GM18873 (cell line): ENCODE measurements around the gene SNRPD3.
"Not testable (repeated sequence)": the region's sequence is repeated elsewhere in the genome, so short reads cannot be mapped to it uniquely, and the experiment has no call there.

Experiments used
- ATAC-seq: cut with Tn5 transposase; IDR thresholded peaks from one replicate; pipeline ENCODE4 v1.9.1; 2021; ENCODE audit warnings: mild to moderate bottlenecking, moderate library complexity, moderate number of reproducible peaks; ENCODE audit not compliant: unreplicated experiment, low FRiP score

Gene SNRPD3

GRCh38 chr22:24530968-24531367, 24.8 kb upstream of the SNRPD3 start:
- ATAC-seq, result not testable (repeated sequence)

- no peak for ATAC-seq
These were observed 23.7 kb upstream of the SNRPD3 start for GRCh38 chr22:24532075-24532474.

- ATAC-seq, result no peak
These were observed 20.5 kb upstream of the SNRPD3 start for GRCh38 chr22:24535348-24535747.

GRCh38 chr22:24536089-24536488, 19.7 kb upstream of the SNRPD3 start:
- ATAC-seq, result no peak

DNA sequence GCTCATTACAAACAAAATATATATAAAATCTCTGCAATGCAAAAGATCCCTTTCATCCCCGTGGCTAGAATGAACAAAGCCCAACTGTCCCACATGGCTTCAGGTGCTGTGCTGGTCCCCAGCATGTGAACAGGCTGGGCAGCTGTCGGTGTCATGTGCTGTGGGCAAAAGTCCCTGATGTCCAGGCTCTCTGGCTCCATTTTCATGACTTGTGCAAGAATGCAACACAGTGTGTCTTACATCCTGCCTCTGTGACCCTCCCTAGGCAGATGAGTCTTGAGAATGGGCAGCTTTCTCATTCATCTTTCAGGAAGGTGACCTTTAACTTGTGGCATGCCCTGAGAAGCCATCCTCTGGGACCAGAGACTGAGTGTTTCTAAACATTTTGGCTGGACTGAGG, 15.3 kb upstream of the SNRPD3 start:
- ATAC-seq, result no peak

DNA sequence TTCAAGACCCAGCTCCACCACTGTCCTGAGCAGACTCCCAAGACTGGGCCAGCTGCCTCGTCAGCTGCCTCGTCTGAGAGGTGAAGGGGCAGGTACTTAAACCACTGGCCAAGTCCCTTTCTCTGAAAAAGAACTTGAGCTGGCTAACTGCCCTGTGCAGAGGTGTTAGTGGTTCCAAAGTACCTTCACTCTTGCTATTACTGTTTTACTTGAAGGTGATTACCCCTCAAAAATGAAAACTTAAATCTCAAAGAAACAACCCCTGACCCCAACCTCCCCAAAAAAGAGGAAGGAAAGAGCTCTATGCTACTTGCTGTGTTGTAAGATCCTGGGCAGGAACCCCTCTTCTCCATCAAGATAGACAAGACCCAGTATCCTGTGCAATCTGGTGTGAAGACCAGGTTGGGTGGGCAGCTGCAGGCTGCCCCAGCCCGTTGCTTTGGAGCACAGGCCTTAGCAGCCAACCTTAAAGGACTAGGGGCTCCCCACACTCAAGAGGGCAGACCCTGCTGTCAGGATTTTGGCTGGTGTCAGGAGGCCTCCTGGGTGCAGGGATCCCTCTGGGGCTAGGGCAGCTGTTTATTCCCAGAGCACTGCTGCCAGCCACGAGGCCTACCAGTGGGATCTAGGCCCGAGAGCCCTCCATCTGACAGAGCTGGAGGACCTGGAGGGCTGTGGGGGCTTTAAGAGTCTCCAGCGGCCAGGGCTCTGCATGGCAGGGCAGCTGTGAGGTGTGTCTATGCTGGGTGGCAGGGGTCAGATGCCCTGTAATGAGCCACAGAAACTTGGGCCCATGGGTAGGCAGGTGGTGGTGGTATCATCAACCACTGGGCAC, 13.9 kb upstream of the SNRPD3 start:
- no peak for ATAC-seq

GRCh38 chr22:24542641-24543040, 13.2 kb upstream of the SNRPD3 start:
- no peak for ATAC-seq

- no peak for ATAC-seq
These were observed 12.6 kb upstream of the SNRPD3 start for GRCh38 chr22:24543185-24543601.

DNA sequence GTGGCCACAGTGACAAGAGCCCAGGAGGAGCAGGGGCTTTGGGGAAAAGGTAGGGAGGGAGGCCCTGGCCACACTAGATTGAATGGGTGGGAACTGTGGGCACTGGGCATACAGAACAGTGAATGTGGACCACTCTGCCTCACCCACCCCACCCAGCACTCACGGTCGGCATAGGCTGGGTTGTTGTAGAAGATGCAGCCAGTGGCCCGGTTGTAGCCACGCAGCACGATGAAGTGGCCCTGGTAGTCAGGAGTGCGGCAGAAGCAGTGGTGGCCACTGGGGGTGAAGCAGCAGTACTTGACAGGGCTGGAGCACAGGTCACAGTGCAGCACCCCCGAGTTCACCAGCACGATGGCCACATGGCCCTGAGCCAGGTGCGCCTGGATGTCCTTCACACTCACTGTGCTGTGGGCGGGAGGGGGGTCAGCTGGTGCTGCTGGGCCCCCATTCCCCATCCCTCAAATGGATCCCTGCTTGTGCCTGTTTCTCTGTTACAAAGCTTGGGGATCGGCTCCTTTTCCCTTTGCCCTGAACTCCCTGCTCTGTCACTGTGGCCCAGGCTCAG, 12.0 kb upstream of the SNRPD3 start:
- no peak for ATAC-seq

- ATAC-seq, result no peak
These were observed 7.0 kb upstream of the SNRPD3 start for GRCh38 chr22:24548812-24549211.

DNA sequence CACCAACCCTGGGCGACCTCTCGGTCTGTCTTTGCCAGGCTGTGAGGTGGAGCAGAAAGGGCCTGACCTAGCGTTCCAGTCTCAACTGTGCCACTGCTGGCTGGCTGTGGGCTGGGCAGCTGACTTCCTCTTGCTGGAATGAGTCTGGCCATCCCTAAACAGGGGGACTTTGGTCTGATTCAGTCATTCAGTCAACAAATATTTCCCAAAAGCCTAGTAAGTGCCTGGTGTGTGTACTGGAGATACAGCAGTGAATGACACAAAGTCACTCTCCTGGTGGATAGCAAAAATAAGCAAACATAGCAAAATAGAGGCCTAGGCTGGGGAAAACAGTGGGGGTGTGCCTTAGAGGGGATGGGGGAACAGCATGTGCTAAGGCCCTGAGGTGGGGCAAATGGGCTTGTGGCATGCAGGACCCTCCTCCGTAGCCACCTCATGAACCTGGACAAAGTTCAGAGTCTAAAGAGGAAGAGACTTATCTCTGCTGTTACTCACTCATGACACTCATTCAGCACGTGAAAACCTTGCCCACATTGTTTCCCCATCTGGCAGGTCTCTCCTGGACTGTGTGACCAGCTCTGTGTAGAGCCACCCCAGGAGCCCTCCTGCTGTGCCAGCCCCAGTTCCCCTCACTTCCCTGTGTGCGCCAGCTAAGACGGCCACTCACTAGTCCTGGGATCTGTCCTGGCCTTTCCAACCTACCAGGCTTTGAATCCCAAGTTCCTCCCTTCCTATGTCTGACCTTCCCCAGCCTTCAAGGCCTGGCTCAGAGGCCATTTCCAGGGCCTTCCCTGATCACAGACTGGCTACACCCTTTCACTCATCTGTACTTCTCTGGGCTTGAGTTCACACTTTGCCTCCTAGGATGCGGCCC, 5.5 kb upstream of the SNRPD3 start:
- ATAC-seq, result no peak

GRCh38 chr22:24550902-24551435, 4.8 kb upstream of the SNRPD3 start:
- ATAC-seq, result no peak

- ATAC-seq, result not testable (repeated sequence)
These were observed 3.1 kb upstream of the SNRPD3 start for GRCh38 chr22:24552503-24553286.

DNA sequence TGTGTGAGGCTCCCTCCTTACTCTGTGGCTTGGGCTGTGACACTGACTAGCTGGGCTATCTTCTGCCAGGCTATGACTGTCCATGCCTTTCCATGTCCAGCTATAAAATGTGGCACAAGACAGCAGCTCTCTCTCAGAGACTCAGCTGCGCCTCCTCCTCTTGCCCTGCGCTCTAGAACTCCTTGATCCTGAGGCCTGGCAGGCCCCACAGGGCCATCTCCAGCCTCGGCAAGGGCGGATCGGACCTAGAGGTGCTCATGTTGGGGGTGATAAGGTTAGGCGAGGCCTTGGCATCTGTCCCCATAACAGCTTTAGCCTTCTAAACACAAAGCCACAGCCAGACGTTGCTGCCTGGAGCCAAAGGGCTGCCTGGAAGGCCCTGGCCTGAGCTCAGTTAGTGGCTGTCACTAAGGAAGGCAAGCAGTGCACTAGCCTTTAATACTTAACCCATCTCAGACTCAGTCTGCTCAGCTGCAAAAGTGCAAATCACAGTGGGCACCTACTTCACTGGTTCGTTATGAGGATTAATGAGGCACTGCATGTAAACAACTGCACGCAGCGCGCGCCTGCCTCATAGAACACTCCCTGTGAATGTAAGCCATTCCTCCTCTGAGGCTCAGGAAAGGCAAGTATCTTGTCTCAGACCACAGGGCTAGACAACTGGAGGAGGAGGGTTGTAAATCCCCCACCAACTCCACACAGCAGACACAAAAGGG, 2.0 kb upstream of the SNRPD3 start:
- ATAC-seq, result no peak

GRCh38 chr22:24554313-24555164, 1.3 kb upstream of the SNRPD3 start, which contains the start of gene GUCD1:
GUCD1 (minus strand) TSS chr22:24555138; CDS start chr22:24554991, 147 bp downstream.
- peak; percentile 9 for ATAC-seq

GRCh38 chr22:24559471-24559870, 3.7 kb downstream of the SNRPD3 start:
- ATAC-seq, result no peak

DNA sequence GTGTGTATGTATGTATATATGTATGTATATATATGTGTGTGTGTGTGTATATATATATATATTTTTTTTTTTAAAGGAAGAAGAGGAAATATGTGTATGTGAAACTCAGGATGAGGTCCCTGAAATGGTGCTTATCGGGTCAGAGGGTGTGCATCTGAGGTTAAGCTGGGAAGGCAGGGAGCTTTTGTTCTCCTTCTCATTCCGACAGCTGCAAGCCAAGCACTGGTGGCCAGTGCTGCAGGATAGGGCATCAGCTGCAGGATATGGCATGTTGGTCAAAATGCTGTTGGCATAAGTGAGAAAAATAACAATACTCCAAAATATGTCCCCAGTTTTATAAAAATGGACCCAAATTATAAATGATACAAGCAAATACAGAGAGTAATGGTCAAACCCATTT, 7.4 kb downstream of the SNRPD3 start:
- no peak for ATAC-seq

GRCh38 chr22:24564376-24565058, 8.7 kb downstream of the SNRPD3 start:
- ATAC-seq, result no peak
